Natural killer cell (primary cell): ENCODE data around the gene ARHGAP26. TPM values are rescaled to one million over a fixed set of nuclear protein-coding genes. Genes with fewer than 3 reads are reported as not detected.

Source experiments
- ATAC-seq, 3 donors: fragments of 150-1000 bp in 2 of 3; fragments of 200-7000 bp in 1 of 3; cut with Tn5 transposase; 1 replicate in 1 of 3; 2 replicates in 2 of 3; pipeline ENCODE4 v1.10.0; 2021; ENCODE audit warnings: mild to moderate bottlenecking in 2 of 3, moderate library complexity in 2 of 3
- DNase-seq, 2 donors: peaks; one replicate each; pipeline versions ENCODE4 v3.0.0 to v3.0.0-alpha.2; 2013 to 2021; ENCODE audit warnings: mixed read lengths in 1 of 2
- H3K27ac ChIP-seq: one replicate; pipeline ENCODE4 v1.5.1; 2013; ENCODE audit warnings: mild to moderate bottlenecking, low read length
- H3K27me3 ChIP-seq: one replicate; pipeline ENCODE4 v1.6.1; 2013; ENCODE audit warnings: low read length; ENCODE audit not compliant: control insufficient read depth, insufficient read depth
- H3K36me3 ChIP-seq: one replicate; pipeline ENCODE4 v1.6.1; 2013; ENCODE audit warnings: low read length; ENCODE audit not compliant: control insufficient read depth, insufficient read depth
- H3K4me1 ChIP-seq: one replicate; pipeline ENCODE4 v1.6.1; 2013; ENCODE audit warnings: low read length; ENCODE audit not compliant: control insufficient read depth, insufficient read depth
- H3K4me3 ChIP-seq: one replicate; pipeline ENCODE4 v1.5.1; 2013; ENCODE audit warnings: low read length
- H3K9me3 ChIP-seq: one replicate; pipeline ENCODE4 v1.6.1; 2013; ENCODE audit warnings: low read length; ENCODE audit not compliant: control insufficient read depth, insufficient read depth
- H3K27ac Mint-ChIP-seq, 2 donors: one replicate each; pipeline ENCODE4 v1.8.0; 2022; ENCODE audit warnings: mild to moderate bottlenecking in 2 of 2, mixed read lengths in 2 of 2, moderate library complexity in 1 of 2
- H3K27me3 Mint-ChIP-seq, 2 donors: one replicate each; pipeline ENCODE4 v1.8.0; 2022; ENCODE audit warnings: low read depth in 2 of 2, mixed read lengths in 2 of 2
- H3K36me3 Mint-ChIP-seq: one replicate; pipeline ENCODE4 v1.8.0; 2022; ENCODE audit warnings: mixed read lengths
- H3K4me1 Mint-ChIP-seq, 2 donors: one replicate each; pipeline ENCODE4 v1.8.0; 2022; ENCODE audit warnings: mixed read lengths in 2 of 2
- H3K4me3 Mint-ChIP-seq: one replicate; pipeline ENCODE4 v1.8.0; 2022; ENCODE audit warnings: mild to moderate bottlenecking, moderate library complexity, mixed read lengths
- H3K9me3 Mint-ChIP-seq, 2 donors: one replicate each; pipeline ENCODE4 v1.8.0; 2022; ENCODE audit warnings: mixed read lengths in 2 of 2
- CTCF ChIP-seq: fragments of 200-600 bp; IDR thresholded peaks from one replicate; pipeline ENCODE4 v1.8.0; 2022; ENCODE audit warnings: antibody characterized with exemption
- WGBS: methylation state at CpG from one replicate; pipeline ENCODE4 v1.1.7; 2013; ENCODE audit warnings: missing lambda C conversion rate; ENCODE audit not compliant: insufficient coverage; 5-methylcytosine and 5-hydroxymethylcytosine counted together
- intact Hi-C: fragments of 100-400 bp; cut with micrococcal nuclease; formaldehyde crosslinking; loops from one replicate; pipeline ENCODE4 v1.14.2; 2022
- total RNA-seq, 4 donors: library from RNA; stranded (reverse); fragments of 120-200 nt in 1 of 4; gene quantifications; one replicate each; pipeline versions ENCODE4 v1.2.3 to v1.2.4, GENCODE V29; 2013 to 2022

Gene ARHGAP26
- total RNA-seq, 3 donors from 2014 or later (not counting 1 experiment from before 2014, with no cell fraction given) = 153 to 159 (median 158) TPM

GRCh38 chr5:143182901-143183820, 413.0 kb downstream of the ARHGAP26 start:
- Mint-ChIP-seq H3K27ac (peak overlapping the region in 1 of 2 donors; percentile 29), H3K9me3 (no peaks in the 10 kb centered on the region), H3K4me3 (no peak overlapping the region), H3K27me3 (no peaks in the 10 kb centered on the region), H3K36me3 (no peaks in the 10 kb centered on the region), H3K4me1 (peaks cover 54 to 55% of the 10 kb centered on the region in 2 donors)
- H3K9me3 ChIP-seq = no peaks in the 10 kb centered on the region
- intact Hi-C loops = no loop called here
- ATAC-seq (peak in 1 of 3 donors; percentile 37), DNase-seq (peak in 1 of 2 donors; percentile 64)
- WGBS = 69% methylated on average over 14 of the region's 15 CpGs
- no peak overlapping the region for H3K4me3 ChIP-seq
- no peak for TF ChIP-seq CTCF
- H3K4me1 ChIP-seq = peaks cover 12% of the 10 kb centered on the region
- no peak overlapping the region for H3K27ac ChIP-seq
- H3K27me3 ChIP-seq = no peaks in the 10 kb centered on the region
- peaks cover 4% of the 10 kb centered on the region for H3K36me3 ChIP-seq

GRCh38 chr5:143183989-143184388, 413.8 kb downstream of the ARHGAP26 start:
- Histone ChIP-seq H3K9me3 (no peaks in the 10 kb centered on the region), H3K4me1 (peaks cover 12% of the 10 kb centered on the region), H3K27ac (no peak overlapping the region), H3K36me3 (peaks cover 4% of the 10 kb centered on the region), H3K4me3 (no peak overlapping the region), H3K27me3 (no peaks in the 10 kb centered on the region)
- no peaks in the 10 kb centered on the region for H3K9me3 Mint-ChIP-seq
- no peak overlapping the region for H3K4me3 Mint-ChIP-seq
- WGBS = 100% methylated on average over 1 of the region's 1 CpG
- DNase-seq (no peak), ATAC-seq (no peak)
- intact Hi-C loops = no loop called here
- H3K27ac Mint-ChIP-seq = peak overlapping the region; percentile 12 to 29
- H3K36me3 Mint-ChIP-seq = no peaks in the 10 kb centered on the region
- H3K27me3 Mint-ChIP-seq = no peaks in the 10 kb centered on the region
- no peak for TF ChIP-seq CTCF
- H3K4me1 Mint-ChIP-seq = peaks cover 60 to 63% of the 10 kb centered on the region in 2 donors

- Mint-ChIP-seq H3K4me1 (peaks cover 37 to 49% of the 10 kb centered on the region in 2 donors), H3K36me3 (peaks cover 9% of the 10 kb centered on the region), H3K27me3 (no peaks in the 10 kb centered on the region), H3K4me3 (no peak overlapping the region), H3K27ac (peak overlapping the region; percentile 16 to 71), H3K9me3 (no peaks in the 10 kb centered on the region)
- Histone ChIP-seq H3K27ac (no peak overlapping the region), H3K27me3 (no peaks in the 10 kb centered on the region), H3K4me3 (no peak overlapping the region), H3K36me3 (no peaks in the 10 kb centered on the region), H3K9me3 (peaks cover 5% of the 10 kb centered on the region), H3K4me1 (peaks cover 12% of the 10 kb centered on the region)
- DNase-seq (no peak), ATAC-seq (no peak)
- TF ChIP-seq CTCF = no peak
- intact Hi-C loops = no loop called here
Measured at GRCh38 chr5:143186623-143187022, 416.4 kb downstream of the ARHGAP26 start.
